IPS-15b (cell line): Measurements from ENCODE around the gene ZNF438.

Experiments used
- H3K27me3 ChIP-seq: one replicate; pipeline ENCODE4 v1.6.1; 2013; ENCODE audit warnings: low read length; ENCODE audit not compliant: control insufficient read depth, insufficient read depth
- H3K36me3 ChIP-seq: one replicate; pipeline ENCODE4 v1.6.1; 2013; ENCODE audit warnings: low read length; ENCODE audit not compliant: control insufficient read depth, insufficient read depth
- H3K4me1 ChIP-seq: one replicate; pipeline ENCODE4 v1.6.1; 2013; ENCODE audit warnings: mild to moderate bottlenecking, low read length; ENCODE audit not compliant: control insufficient read depth, insufficient read depth
- H3K4me3 ChIP-seq: one replicate; pipeline ENCODE4 v1.5.1; 2013; ENCODE audit warnings: low read depth, low read length
- H3K9ac ChIP-seq: one replicate; pipeline ENCODE4 v1.6.1; 2013; ENCODE audit warnings: low read depth, mild to moderate bottlenecking, low read length
- H3K9me3 ChIP-seq: one replicate; pipeline ENCODE4 v1.6.1; 2013; ENCODE audit warnings: mild to moderate bottlenecking, low read length; ENCODE audit not compliant: control insufficient read depth, insufficient read depth

Gene ZNF438

GRCh38 chr10:31004611-31005193 lies 27.0 kb downstream of the ZNF438 start:
- no peaks in the 10 kb centered on the region for H3K4me1 ChIP-seq
- H3K27me3 ChIP-seq: no peaks in the 10 kb centered on the region
- no peaks in the 10 kb centered on the region for H3K36me3 ChIP-seq
- no peaks in the 10 kb centered on the region for H3K9me3 ChIP-seq
- H3K9ac ChIP-seq: no peak overlapping the region
- H3K4me3 ChIP-seq: no peak overlapping the region

- no peaks in the 10 kb centered on the region for H3K9me3 ChIP-seq
- no peak overlapping the region for H3K4me3 ChIP-seq
- H3K27me3 ChIP-seq: no peaks in the 10 kb centered on the region
- H3K9ac ChIP-seq: no peak overlapping the region
- no peaks in the 10 kb centered on the region for H3K4me1 ChIP-seq
- no peaks in the 10 kb centered on the region for H3K36me3 ChIP-seq
These were observed 29.9 kb downstream of the ZNF438 start for GRCh38 chr10:31001740-31002139.

GRCh38 chr10:31000867-31001266 lies 30.8 kb downstream of the ZNF438 start:
- no peak overlapping the region for H3K9ac ChIP-seq

GRCh38 chr10:31000071-31000782 lies 31.4 kb downstream of the ZNF438 start:
- Histone ChIP-seq H3K9ac (no peak overlapping the region), H3K4me1 (no peaks in the 10 kb centered on the region)

More at GRCh38 chr10:31000867-31001266, 30.8 kb downstream of the ZNF438 start:
- H3K4me1 ChIP-seq: no peaks in the 10 kb centered on the region
- no peaks in the 10 kb centered on the region for H3K27me3 ChIP-seq
- H3K9me3 ChIP-seq: no peaks in the 10 kb centered on the region
- H3K4me3 ChIP-seq: no peak overlapping the region
- H3K36me3 ChIP-seq: no peaks in the 10 kb centered on the region

GRCh38 chr10:30999070-30999712 lies 32.5 kb downstream of the ZNF438 start:
- no peak overlapping the region for H3K4me3 ChIP-seq
- H3K9ac ChIP-seq: no peak overlapping the region
- no peaks in the 10 kb centered on the region for H3K36me3 ChIP-seq
- H3K4me1 ChIP-seq: no peaks in the 10 kb centered on the region
- no peaks in the 10 kb centered on the region for H3K27me3 ChIP-seq
- no peaks in the 10 kb centered on the region for H3K9me3 ChIP-seq

More at GRCh38 chr10:31000071-31000782, 31.4 kb downstream of the ZNF438 start:
- no peaks in the 10 kb centered on the region for H3K9me3 ChIP-seq
- H3K4me3 ChIP-seq: no peak overlapping the region
- no peaks in the 10 kb centered on the region for H3K36me3 ChIP-seq
- no peaks in the 10 kb centered on the region for H3K27me3 ChIP-seq

GRCh38 chr10:30997536-30998235 lies 34.0 kb downstream of the ZNF438 start:
- Histone ChIP-seq H3K4me1 (no peaks in the 10 kb centered on the region), H3K9me3 (no peaks in the 10 kb centered on the region), H3K9ac (no peak overlapping the region), H3K36me3 (no peaks in the 10 kb centered on the region), H3K4me3 (no peak overlapping the region), H3K27me3 (no peaks in the 10 kb centered on the region)

GRCh38 chr10:30996481-30997005 lies 35.1 kb downstream of the ZNF438 start:
- H3K4me1 ChIP-seq: no peaks in the 10 kb centered on the region
- no peaks in the 10 kb centered on the region for H3K27me3 ChIP-seq
- H3K4me3 ChIP-seq: no peak overlapping the region
- no peaks in the 10 kb centered on the region for H3K9me3 ChIP-seq
- H3K9ac ChIP-seq: no peak overlapping the region
- H3K36me3 ChIP-seq: no peaks in the 10 kb centered on the region

GRCh38 chr10:30995081-30995770 lies 36.4 kb downstream of the ZNF438 start:
- Histone ChIP-seq H3K36me3 (no peaks in the 10 kb centered on the region), H3K27me3 (no peaks in the 10 kb centered on the region), H3K4me3 (no peak overlapping the region), H3K9me3 (no peaks in the 10 kb centered on the region), H3K9ac (no peak overlapping the region), H3K4me1 (no peaks in the 10 kb centered on the region)

- Histone ChIP-seq H3K4me1 (no peaks in the 10 kb centered on the region), H3K36me3 (no peaks in the 10 kb centered on the region), H3K27me3 (no peaks in the 10 kb centered on the region), H3K9ac (no peak overlapping the region), H3K9me3 (no peaks in the 10 kb centered on the region), H3K4me3 (no peak overlapping the region)
These were observed 38.5 kb downstream of the ZNF438 start for GRCh38 chr10:30993155-30993554.

GRCh38 chr10:30992681-30993080 lies 39.0 kb downstream of the ZNF438 start:
- no peaks in the 10 kb centered on the region for H3K27me3 ChIP-seq
- H3K9me3 ChIP-seq: no peaks in the 10 kb centered on the region
- H3K36me3 ChIP-seq: no peaks in the 10 kb centered on the region
- H3K4me3 ChIP-seq: no peak overlapping the region
- no peak overlapping the region for H3K9ac ChIP-seq
- no peaks in the 10 kb centered on the region for H3K4me1 ChIP-seq

GRCh38 chr10:30991647-30992011 lies 40.0 kb downstream of the ZNF438 start:
- Histone ChIP-seq H3K4me1 (no peaks in the 10 kb centered on the region), H3K36me3 (no peaks in the 10 kb centered on the region), H3K9ac (no peak overlapping the region), H3K9me3 (no peaks in the 10 kb centered on the region), H3K4me3 (no peak overlapping the region), H3K27me3 (no peaks in the 10 kb centered on the region)
